Choroid plexus epithelial cell (primary cell): ENCODE results near the gene MYT1.
"Not testable (repeated sequence)": the region's sequence is repeated elsewhere in the genome, so short reads cannot be mapped to it uniquely, and the experiment has no call there.

Experiments
- DNase-seq: peaks from one replicate; pipeline ENCODE4 v3.0.0-alpha.2; 2010; ENCODE audit warnings: low read depth
- H3K4me3 ChIP-seq: 2 replicates; pipeline ENCODE4 v1.5.1; 2011; ENCODE audit warnings: low read depth, mild to moderate bottlenecking, control low read depth, low read length, moderate library complexity
- TF ChIP-seq, protein P1 (sequence below): conservative IDR thresholded peaks from 2 replicates; pipeline ENCODE4 v1.5.1; 2011; ENCODE audit warnings: low read depth, mild to moderate bottlenecking, control low read depth, inconsistent platforms, low read length, moderate library complexity

Gene MYT1

DNA sequence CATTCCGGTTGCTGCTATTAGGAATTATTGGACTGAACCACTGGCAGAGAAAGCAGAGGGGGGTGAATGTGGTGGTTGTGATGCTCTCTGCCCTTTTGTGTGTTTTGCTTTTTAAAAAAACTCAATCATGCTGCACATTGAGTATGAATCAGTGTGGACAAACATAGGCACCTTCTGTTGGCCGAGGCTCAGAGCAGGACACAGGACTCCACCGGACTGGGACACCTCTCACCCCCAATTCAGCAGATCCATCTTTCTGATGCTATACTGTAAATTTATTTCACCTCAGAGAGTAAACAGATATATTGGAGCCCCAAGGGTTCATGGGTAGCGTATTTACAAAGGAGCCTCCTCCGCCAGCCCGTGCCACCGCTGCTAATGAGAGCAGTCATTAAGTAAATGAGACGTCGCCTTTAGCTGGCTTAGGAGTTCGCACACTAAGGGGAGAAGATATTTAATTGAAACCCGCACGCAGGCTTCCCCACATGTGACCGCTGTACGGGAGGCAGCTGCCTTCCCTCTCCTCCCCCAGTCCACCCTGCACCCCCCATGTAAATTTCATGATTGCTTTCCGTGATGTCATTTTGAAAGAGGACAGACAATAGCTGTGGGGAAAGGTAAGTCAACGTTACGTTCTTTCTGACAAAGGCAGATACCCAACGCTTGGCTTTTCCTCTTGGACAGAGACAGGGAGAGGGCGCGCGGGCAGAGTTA is at the start of gene MYT1:
MYT1 (plus strand) TSS at position 330 of the 714 bp plus-strand sequence. CDS start 34,410 bp downstream, outside the sequence.
- DNase-seq, result no peak
- TF ChIP-seq, protein P1, sequence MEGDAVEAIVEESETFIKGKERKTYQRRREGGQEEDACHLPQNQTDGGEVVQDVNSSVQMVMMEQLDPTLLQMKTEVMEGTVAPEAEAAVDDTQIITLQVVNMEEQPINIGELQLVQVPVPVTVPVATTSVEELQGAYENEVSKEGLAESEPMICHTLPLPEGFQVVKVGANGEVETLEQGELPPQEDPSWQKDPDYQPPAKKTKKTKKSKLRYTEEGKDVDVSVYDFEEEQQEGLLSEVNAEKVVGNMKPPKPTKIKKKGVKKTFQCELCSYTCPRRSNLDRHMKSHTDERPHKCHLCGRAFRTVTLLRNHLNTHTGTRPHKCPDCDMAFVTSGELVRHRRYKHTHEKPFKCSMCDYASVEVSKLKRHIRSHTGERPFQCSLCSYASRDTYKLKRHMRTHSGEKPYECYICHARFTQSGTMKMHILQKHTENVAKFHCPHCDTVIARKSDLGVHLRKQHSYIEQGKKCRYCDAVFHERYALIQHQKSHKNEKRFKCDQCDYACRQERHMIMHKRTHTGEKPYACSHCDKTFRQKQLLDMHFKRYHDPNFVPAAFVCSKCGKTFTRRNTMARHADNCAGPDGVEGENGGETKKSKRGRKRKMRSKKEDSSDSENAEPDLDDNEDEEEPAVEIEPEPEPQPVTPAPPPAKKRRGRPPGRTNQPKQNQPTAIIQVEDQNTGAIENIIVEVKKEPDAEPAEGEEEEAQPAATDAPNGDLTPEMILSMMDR, result no peak
- no peak within 1 kb of the TSS for H3K4me3 ChIP-seq

- no peak for DNase-seq
- H3K4me3 ChIP-seq, result no peak overlapping the region
- TF ChIP-seq, protein P1, result no peak
Observed at GRCh38 chr20:64115171-64115911, 48.9 kb upstream of the MYT1 start.

- no peak for DNase-seq
Observed at GRCh38 chr20:64116016-64116415, 48.2 kb upstream of the MYT1 start.

DNA sequence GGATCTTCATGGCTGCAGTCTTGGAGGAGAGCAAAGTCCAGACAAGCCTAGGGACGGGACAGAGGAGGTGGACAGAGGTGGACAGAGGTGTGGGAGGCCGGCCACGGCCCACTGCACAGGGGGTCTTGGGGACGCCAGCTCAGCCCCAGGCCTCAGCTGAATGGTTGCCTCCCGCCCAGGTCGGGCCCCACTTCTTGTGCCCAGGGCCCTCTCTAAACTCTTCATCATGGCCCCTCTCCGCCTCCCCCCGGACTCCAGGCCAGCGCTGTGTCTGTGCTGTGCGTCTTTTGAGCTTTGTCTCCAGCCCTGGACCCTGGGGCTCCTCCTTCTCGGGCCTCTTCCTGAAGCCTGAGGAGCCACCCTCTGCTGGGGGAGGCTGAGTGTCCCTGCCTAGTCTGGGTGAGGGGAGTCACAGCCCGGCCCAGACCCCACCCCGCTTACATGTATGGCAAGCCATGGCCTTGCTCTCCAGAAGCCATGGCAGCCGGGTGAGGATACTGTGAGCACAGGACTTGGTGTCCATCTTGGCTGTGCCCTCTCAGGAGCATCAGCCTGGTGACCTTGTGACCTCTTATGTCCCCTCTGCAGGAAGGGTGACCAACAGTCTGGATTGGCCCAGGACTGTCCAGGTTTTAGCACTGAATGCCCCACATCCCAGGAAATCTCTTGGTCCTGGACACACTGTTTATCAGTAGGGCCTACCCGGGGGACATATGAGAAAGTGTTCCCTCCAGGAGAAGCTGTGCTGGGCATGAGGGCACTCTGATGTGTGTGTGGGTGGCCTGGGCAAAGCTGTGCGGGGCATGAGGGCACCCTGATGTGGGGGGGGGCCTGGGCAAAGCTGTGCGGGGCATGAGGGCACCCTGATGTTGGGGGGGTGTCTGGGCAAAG is 47.5 kb upstream of the MYT1 start:
- TF ChIP-seq, protein P1, result no peak
- H3K4me3 ChIP-seq, result no peak overlapping the region
- DNase-seq, result no peak

More at GRCh38 chr20:64116016-64116415, 48.2 kb upstream of the MYT1 start:
- TF ChIP-seq, protein P1, result no peak
- no peak overlapping the region for H3K4me3 ChIP-seq

GRCh38 chr20:64117432-64117777 is 46.8 kb upstream of the MYT1 start:
- H3K4me3 ChIP-seq, DNase-seq: not testable (repeated sequence)

GRCh38 chr20:64119301-64119680 is 45.0 kb upstream of the MYT1 start:
- TF ChIP-seq, protein P1, result no peak
- H3K4me3 ChIP-seq, result no peak overlapping the region
- DNase-seq, result no peak
